Body of pancreas (tissue), 4 donors: ENCODE data around the gene L3HYPDH. TPM values are rescaled to one million over a fixed set of nuclear protein-coding genes. Genes with fewer than 3 reads are reported as not detected.

Experiments used
- ATAC-seq: fragments of 150-250 bp; one replicate; pipeline ENCODE4 v1.9.1; 2016
- DNase-seq, 4 donors: peaks; one replicate each; pipeline ENCODE4 v3.0.0-alpha.2; 2019
- H3K27ac ChIP-seq, 4 donors: fragments of 200-600 bp; sonication (generic); 1 replicate in 3 of 4; 2 replicates in 1 of 4; pipeline versions ENCODE4 v1.5.1 to v1.6.1; 2016 to 2019; ENCODE audit warnings: mild to moderate bottlenecking in 1 of 4, mixed read lengths in 1 of 4, moderate library complexity in 1 of 4
- H3K27me3 ChIP-seq, 2 donors: fragments of 200-600 bp; sonication (generic); one replicate each; pipeline ENCODE4 v1.6.0; 2016; ENCODE audit warnings: mild to moderate bottlenecking in 1 of 2
- H3K36me3 ChIP-seq, 2 donors: fragments of 200-600 bp; sonication (generic); replicated peaks in 1 of 2; 2 replicates each; pipeline ENCODE4 v1.5.1; 2016; ENCODE audit warnings: low read depth in 2 of 2; ENCODE audit not compliant: insufficient read depth in 1 of 2
- H3K4me1 ChIP-seq: fragments of 200-600 bp; sonication (generic); one replicate; pipeline ENCODE4 v1.6.0; 2016
- H3K4me3 ChIP-seq, 2 donors: fragments of 200-600 bp; sonication (generic); 1 replicate in 1 of 2; 2 replicates in 1 of 2; pipeline ENCODE4 v1.5.1; 2016 to 2019
- H3K9me3 ChIP-seq, 3 donors: fragments of 200-600 bp; sonication (generic); 1 replicate in 2 of 3; 2 replicates in 1 of 3; pipeline ENCODE4 v1.5.1; 2016
- POLR2A ChIP-seq, 3 donors: fragments of 450-650 bp; IDR thresholded peaks; one replicate each; pipeline ENCODE4 v1.6.1; 2016; ENCODE audit warnings: antibody characterized with exemption in 3 of 3, mild to moderate bottlenecking in 2 of 3
- WGBS, 2 donors: methylation state at CpG; one replicate each; pipeline ENCODE4 v1.1.5; 2017; 5-methylcytosine and 5-hydroxymethylcytosine counted together
- intact Hi-C: fragments of 100-400 bp; cut with DNase I; formaldehyde crosslinking; loops from one replicate; pipeline ENCODE4 v1.15.1; 2023
- total RNA-seq, 2 donors: library from RNA; depleted of rRNA; stranded (reverse); fragments of >200 nt; gene quantifications; one replicate each; pipeline ENCODE4 v1.1.0, GENCODE V29; 2016
- TF ChIP-seq, protein P1 (sequence below), 7 experiments: fragments of 450-650 bp in 4 of 7; fragments of 200-600 bp in 3 of 7; sonication (generic) in 3 of 7; IDR thresholded peaks; one replicate each; pipeline ENCODE4 v1.5.1; 2016 to 2019; ENCODE audit warnings: antibody characterized with exemption in 7 of 7

The L3HYPDH gene
- total RNA-seq, 2 donors from 2014 or later = 42.0 to 60.0 TPM

DNA sequence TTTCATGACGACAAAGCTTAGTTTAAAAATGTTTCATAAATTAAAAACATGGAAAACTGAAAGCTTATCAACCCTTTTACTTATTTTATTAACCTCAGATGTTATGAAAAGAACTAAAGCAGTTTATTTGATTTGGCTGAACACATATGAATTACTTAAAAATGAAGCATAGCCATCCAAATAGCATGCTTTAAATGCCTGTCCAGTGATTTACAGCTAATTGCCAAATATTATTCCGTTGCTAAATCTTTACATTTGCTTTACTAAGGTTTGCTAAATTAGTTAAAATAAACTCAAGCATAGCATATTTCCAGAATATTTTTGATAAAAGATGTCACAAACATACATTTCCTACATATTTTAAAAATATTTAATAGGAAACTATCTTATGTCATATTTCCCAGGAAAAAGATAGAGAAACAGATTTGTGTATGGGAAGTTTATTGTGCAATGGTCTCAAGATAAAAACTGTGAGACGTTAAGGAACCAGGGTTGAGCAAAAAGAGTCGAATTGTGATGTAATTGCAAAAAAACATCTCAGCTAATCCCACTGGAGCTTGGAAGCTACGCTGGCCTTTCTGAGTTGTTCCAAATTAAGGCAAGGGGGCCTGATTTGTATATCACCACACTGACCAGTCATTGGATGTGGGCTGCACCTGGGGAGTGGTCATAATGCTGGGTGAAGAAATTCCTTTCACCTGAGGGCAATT is 44.8 kb downstream of the L3HYPDH start:
- DNase-seq (no peak), ATAC-seq (no peak)
- no peak for TF ChIP-seq POLR2A (IDR thresholded peaks at IDR 0.05)
- TF ChIP-seq, protein P1, sequence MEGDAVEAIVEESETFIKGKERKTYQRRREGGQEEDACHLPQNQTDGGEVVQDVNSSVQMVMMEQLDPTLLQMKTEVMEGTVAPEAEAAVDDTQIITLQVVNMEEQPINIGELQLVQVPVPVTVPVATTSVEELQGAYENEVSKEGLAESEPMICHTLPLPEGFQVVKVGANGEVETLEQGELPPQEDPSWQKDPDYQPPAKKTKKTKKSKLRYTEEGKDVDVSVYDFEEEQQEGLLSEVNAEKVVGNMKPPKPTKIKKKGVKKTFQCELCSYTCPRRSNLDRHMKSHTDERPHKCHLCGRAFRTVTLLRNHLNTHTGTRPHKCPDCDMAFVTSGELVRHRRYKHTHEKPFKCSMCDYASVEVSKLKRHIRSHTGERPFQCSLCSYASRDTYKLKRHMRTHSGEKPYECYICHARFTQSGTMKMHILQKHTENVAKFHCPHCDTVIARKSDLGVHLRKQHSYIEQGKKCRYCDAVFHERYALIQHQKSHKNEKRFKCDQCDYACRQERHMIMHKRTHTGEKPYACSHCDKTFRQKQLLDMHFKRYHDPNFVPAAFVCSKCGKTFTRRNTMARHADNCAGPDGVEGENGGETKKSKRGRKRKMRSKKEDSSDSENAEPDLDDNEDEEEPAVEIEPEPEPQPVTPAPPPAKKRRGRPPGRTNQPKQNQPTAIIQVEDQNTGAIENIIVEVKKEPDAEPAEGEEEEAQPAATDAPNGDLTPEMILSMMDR (IDR thresholded peaks at IDR 0.05) = no peak
- H3K27me3 ChIP-seq = no peaks in the 10 kb centered on the region
- no peak overlapping the region for H3K27ac ChIP-seq
- no peak overlapping the region for H3K4me3 ChIP-seq
- peaks cover 4% of the 10 kb centered on the region for H3K4me1 ChIP-seq
- no peaks in the 10 kb centered on the region for H3K9me3 ChIP-seq
- WGBS, 2 donors = 58 to 66% methylated on average over 5 of the region's 5 CpGs
- intact Hi-C loops = no loop called here
- H3K36me3 ChIP-seq = no peaks in the 10 kb centered on the region

DNA sequence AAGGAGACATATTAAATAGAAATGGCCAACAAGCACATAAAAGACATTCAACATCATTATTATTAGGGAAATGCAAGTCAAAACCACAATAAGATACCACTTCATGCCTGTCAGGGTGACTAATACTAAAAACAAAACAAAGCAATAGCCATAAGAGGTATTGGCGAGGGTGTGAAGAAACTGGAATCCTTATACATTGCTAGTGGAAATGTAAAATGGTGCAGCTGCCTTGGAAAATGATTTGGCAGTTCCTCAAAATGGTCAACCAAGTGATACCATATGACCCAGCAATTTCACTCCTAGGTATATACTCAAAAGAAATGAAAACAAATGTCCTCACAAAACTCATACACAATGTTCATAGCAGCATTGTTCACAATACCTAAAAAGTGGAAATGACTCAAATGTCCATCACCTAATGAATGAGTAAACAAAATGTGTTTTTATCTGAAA is 46.0 kb downstream of the L3HYPDH start:
- no peaks in the 10 kb centered on the region for H3K27me3 ChIP-seq
- DNase-seq (no peak), ATAC-seq (no peak)
- H3K4me3 ChIP-seq = no peak overlapping the region
- H3K27ac ChIP-seq = no peak overlapping the region
- 70 to 100% methylated on average over 1 of the region's 1 CpG for WGBS, 2 donors
- intact Hi-C loops = no loop called here
- TF ChIP-seq, protein P1 (IDR thresholded peaks at IDR 0.05) = no peak
- TF ChIP-seq POLR2A (IDR thresholded peaks at IDR 0.05) = no peak
- H3K4me1 ChIP-seq = no peaks in the 10 kb centered on the region
- no peaks in the 10 kb centered on the region for H3K36me3 ChIP-seq
- no peaks in the 10 kb centered on the region for H3K9me3 ChIP-seq

DNA sequence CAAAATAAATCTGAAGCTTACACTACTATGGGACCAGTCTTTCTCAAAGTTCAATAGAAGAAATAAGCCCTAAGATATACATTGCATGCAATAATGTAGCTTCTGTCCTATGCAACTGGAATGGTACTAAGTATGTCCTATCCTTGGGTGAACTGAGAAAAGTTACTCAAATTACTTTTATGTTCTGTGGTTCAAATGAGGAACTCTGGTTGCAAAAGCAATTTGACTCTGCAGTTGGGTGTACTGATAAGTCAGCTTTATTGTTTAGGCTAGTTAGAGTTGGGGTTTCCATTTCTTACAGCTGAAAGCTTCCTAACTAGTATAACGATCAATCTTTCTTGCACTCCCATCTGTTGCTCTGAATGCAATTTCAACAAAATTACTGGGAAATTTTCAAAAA is 48.2 kb downstream of the L3HYPDH start:
- H3K27me3 ChIP-seq = no peaks in the 10 kb centered on the region
- H3K4me1 ChIP-seq = no peaks in the 10 kb centered on the region
- H3K4me3 ChIP-seq = no peak overlapping the region
- ATAC-seq (no peak), DNase-seq (no peak)
- H3K9me3 ChIP-seq = no peaks in the 10 kb centered on the region
- no peak for TF ChIP-seq POLR2A (IDR thresholded peaks at IDR 0.05)
- TF ChIP-seq, protein P1 (IDR thresholded peaks at IDR 0.05) = no peak
- H3K36me3 ChIP-seq = no peaks in the 10 kb centered on the region
- intact Hi-C loops = no loop called here
- H3K27ac ChIP-seq = no peak overlapping the region
- 86 to 100% methylated on average over 1 of the region's 1 CpG for WGBS, 2 donors

DNA sequence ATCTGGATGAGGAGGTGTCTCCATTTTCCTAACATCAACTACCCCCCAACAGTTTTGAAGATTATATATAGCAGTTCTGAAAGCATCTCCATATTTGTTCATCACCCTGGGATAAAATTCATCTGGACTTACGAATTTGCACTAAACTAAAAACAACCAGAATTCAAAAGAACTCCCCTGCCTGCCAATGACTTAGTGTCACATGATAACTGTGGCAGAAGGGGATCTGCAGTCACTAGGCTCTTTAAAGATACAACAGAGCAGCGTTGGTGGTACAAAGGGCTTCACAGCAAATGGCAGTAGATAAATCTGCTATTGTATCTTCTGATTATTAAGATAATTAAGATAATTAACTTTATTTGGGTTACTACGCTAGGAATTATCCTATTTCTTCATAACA is 49.1 kb downstream of the L3HYPDH start:
- H3K4me1 ChIP-seq = no peaks in the 10 kb centered on the region
- no peak overlapping the region for H3K27ac ChIP-seq
- H3K27me3 ChIP-seq = no peaks in the 10 kb centered on the region
- intact Hi-C loops = no loop called here
- ATAC-seq (no peak), DNase-seq (no peak)
- no peak overlapping the region for H3K4me3 ChIP-seq
- no peaks in the 10 kb centered on the region for H3K9me3 ChIP-seq
- TF ChIP-seq, protein P1 (IDR thresholded peaks at IDR 0.05) = no peak
- no peak for TF ChIP-seq POLR2A (IDR thresholded peaks at IDR 0.05)
- no peaks in the 10 kb centered on the region for H3K36me3 ChIP-seq
- 80 to 84% methylated on average over 3 of the region's 3 CpGs for WGBS, 2 donors

DNA sequence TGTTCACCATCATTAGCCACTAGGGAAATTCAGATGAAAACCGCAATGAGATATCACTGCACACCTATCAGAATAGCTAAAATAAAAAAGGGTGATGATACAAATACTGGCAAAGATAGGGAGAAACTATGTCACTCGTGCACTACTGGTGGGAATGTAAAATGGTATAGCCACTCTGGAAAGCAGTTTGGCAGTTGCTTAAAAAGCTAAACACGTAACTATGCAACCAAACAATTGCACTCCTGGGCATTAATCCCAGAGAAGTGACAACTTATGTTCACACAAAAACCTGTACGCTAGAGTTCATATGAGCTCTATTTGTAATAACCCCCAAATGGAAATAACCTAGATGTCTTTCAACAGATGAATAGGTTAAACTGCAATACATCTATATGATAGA is 54.4 kb downstream of the L3HYPDH start:
- intact Hi-C loops = no loop called here
- Histone ChIP-seq H3K4me3 (no peak overlapping the region), H3K4me1 (no peaks in the 10 kb centered on the region), H3K36me3 (no peaks in the 10 kb centered on the region), H3K9me3 (no peaks in the 10 kb centered on the region), H3K27ac (no peak overlapping the region), H3K27me3 (no peaks in the 10 kb centered on the region)
- TF ChIP-seq, protein P1 (IDR thresholded peaks at IDR 0.05) = no peak
- TF ChIP-seq POLR2A (IDR thresholded peaks at IDR 0.05) = no peak
- DNase-seq (no peak), ATAC-seq (no peak)
- 85 to 87% methylated on average over 4 of the region's 4 CpGs for WGBS, 2 donors
